ENCODE measurements around the gene CEP57.
"Not testable (repeated sequence)": the region's sequence is repeated elsewhere in the genome, so short reads cannot be mapped to it uniquely, and the experiment has no call there.

CEP57 gene

GRCh38 chr11:95799546-95799945, 9.2 kb downstream of the CEP57 start:
- DNase-seq (ENCODE audit: low spot score) = no peak

GRCh38 chr11:95800438-95800837, 10.1 kb downstream of the CEP57 start:
- no peak for DNase-seq (ENCODE audit: low spot score)

GRCh38 chr11:95802806-95803205, 12.5 kb downstream of the CEP57 start:
- no peak for DNase-seq (ENCODE audit: low spot score)

- no peak for DNase-seq (ENCODE audit: low spot score)
Measured at GRCh38 chr11:95803973-95804372, 13.7 kb downstream of the CEP57 start.

- DNase-seq (ENCODE audit: low spot score) = no peak
Measured at GRCh38 chr11:95805869-95806268, 15.6 kb downstream of the CEP57 start.

- not testable (repeated sequence) for DNase-seq (ENCODE audit: low spot score)
Measured at GRCh38 chr11:95806464-95806863, 16.2 kb downstream of the CEP57 start.

GRCh38 chr11:95811052-95811451, 20.8 kb downstream of the CEP57 start:
- not testable (repeated sequence) for DNase-seq (ENCODE audit: low spot score)

GRCh38 chr11:95816037-95816436, 25.7 kb downstream of the CEP57 start:
- no peak for DNase-seq (ENCODE audit: low spot score)

- DNase-seq (ENCODE audit: low spot score) = no peak
Measured at GRCh38 chr11:95821640-95822039, 31.3 kb downstream of the CEP57 start.

- no peak for DNase-seq (ENCODE audit: low spot score)
Measured at GRCh38 chr11:95827696-95828095, 37.4 kb downstream of the CEP57 start.

GRCh38 chr11:95829580-95830259, 39.4 kb downstream of the CEP57 start:
- no peak for DNase-seq (ENCODE audit: low spot score)

- DNase-seq (ENCODE audit: low spot score) = no peak
Measured at GRCh38 chr11:95831198-95831883, 41.0 kb downstream of the CEP57 start.

GRCh38 chr11:95832763-95833162, 42.5 kb downstream of the CEP57 start:
- DNase-seq (ENCODE audit: low spot score) = no peak

- DNase-seq (ENCODE audit: low spot score) = no peak
Measured at GRCh38 chr11:95833378-95833777, 43.1 kb downstream of the CEP57 start.

GRCh38 chr11:95835351-95835750, 45.1 kb downstream of the CEP57 start:
- DNase-seq (ENCODE audit: low spot score) = no peak

GRCh38 chr11:95835768-95836488, 45.6 kb downstream of the CEP57 start:
- DNase-seq (ENCODE audit: low spot score) = peak; percentile 60

- DNase-seq (ENCODE audit: low spot score) = no peak
Measured at GRCh38 chr11:95845167-95845566, 54.9 kb downstream of the CEP57 start.

- peak; percentile 75 for DNase-seq (ENCODE audit: low spot score)
Measured at GRCh38 chr11:95849087-95849825, 59.0 kb downstream of the CEP57 start.

GRCh38 chr11:95850137-95850536, 59.8 kb downstream of the CEP57 start:
- DNase-seq (ENCODE audit: low spot score) = no peak

- no peak for DNase-seq (ENCODE audit: low spot score)
Measured at GRCh38 chr11:95853138-95853537, 62.8 kb downstream of the CEP57 start.

GRCh38 chr11:95853862-95854261, 63.6 kb downstream of the CEP57 start:
- DNase-seq (ENCODE audit: low spot score) = no peak

- DNase-seq (ENCODE audit: low spot score) = not testable (repeated sequence)
Measured at GRCh38 chr11:95854362-95854761, 64.1 kb downstream of the CEP57 start.
